A549 treated with AZD9567 at 1 μM for 4 hours (cell line): ENCODE results near the gene BRAP. TPM values are rescaled to one million over a fixed set of nuclear protein-coding genes. Genes with fewer than 3 reads are reported as not detected.

Source experiments
- total RNA-seq: library from RNA; stranded (reverse); fragments of 200-300 nt; extraction: Qiagen RNA extraction; gene quantifications from 5 replicates; pipeline ENCODE4 v1.2.3, GENCODE V29; 2022; ENCODE audit not compliant: insufficient read depth

The BRAP gene
- 12.7 to 14.2 TPM (median 13.0 TPM) in 5 replicates for total RNA-seq

DNA sequence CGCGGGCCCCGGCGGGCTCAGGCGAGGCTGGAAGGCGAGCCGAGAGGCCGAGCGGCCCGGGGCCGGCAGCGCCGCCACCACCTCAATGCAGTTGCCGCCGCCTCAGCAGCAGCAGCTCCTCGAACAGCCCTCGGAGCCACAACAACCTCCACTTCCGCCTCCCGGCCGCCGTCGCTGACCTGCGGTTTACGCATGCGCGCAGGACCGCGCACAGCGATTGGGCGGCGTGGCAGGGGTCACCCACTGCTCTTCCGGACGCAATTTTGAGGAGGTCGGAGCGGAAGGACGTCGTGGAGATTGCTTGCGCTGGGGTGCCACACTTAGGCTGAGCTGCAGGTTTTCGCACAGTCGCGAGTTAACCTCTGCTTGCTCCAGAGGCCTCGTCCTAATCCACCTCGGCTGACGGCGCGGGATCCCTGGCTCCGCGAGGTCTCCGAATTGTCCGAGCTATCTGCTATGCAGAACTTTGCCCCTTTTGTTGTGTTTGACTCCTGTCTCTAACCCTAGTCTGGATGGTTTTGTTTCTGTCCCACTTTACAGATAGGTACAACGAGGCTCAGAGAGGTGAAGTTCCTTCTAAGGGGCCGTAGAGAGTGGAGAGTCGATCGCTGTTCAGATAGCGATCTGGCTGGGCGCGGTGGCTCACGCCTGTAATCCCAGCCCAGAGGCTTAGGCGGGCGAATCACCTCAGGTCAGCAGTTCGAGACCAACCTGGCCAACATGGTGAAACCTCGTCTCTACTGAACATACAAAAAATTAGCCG lies at the start of gene BRAP, which contains the start of gene ACAD10:
TSS of gene BRAP (minus strand) at position 146 of the 763 bp plus-strand sequence. CDS start 164 bp downstream, outside the sequence.
TSS of gene ACAD10 (plus strand) at position 243 of the 763 bp plus-strand sequence. CDS start 6,657 bp downstream, outside the sequence.

GRCh38 chr12:111598637-111599452 lies 86.9 kb downstream of the BRAP start, which contains the start of gene ATXN2:
Gene ATXN2 (minus strand): TSS chr12:111599315. CDS start chr12:111599034, 281 bp downstream.

Other genes starting within 250 kb of the BRAP start
- gene ATXN2, start 86.6 kb downstream of the BRAP start, total RNA-seq = 46.4 to 52.8 TPM (median 49.5 TPM) in 5 replicates
- gene ACAD10, start 97 bp upstream of the BRAP start, total RNA-seq = 10.2 to 13.1 TPM (median 10.4 TPM) in 5 replicates
- gene ALDH2, start 81.0 kb upstream of the BRAP start, total RNA-seq = 83.2 to 92.6 TPM (median 88.6 TPM) in 5 replicates
- gene MAPKAPK5, start 156.3 kb upstream of the BRAP start, total RNA-seq = 53.0 to 64.6 TPM (median 57.4 TPM) in 5 replicates